HFFc6 (cell line): ENCODE results near the gene OPN1SW. TPM values are rescaled to one million over a fixed set of nuclear protein-coding genes. Genes with fewer than 3 reads are reported as not detected.

Source experiments
- DNase-seq: peaks from one replicate; pipeline ENCODE4 v3.0.0-alpha.2; 2018
- H3K27ac Mint-ChIP-seq: 2 replicates; pipeline ENCODE4 v1.8.0; 2020; ENCODE audit warnings: mild to moderate bottlenecking, mixed read lengths
- H3K27me3 Mint-ChIP-seq: 2 replicates; pipeline ENCODE4 v1.8.0; 2021; ENCODE audit warnings: mild to moderate bottlenecking, moderate library complexity, mixed read lengths; ENCODE audit not compliant: insufficient read depth
- H3K36me3 Mint-ChIP-seq: 2 replicates; pipeline ENCODE4 v1.8.0; 2021; ENCODE audit warnings: low read depth, mixed read lengths
- H3K4me1 Mint-ChIP-seq: 2 replicates; pipeline ENCODE4 v1.8.0; 2020; ENCODE audit warnings: low read depth, mixed read lengths
- H3K4me3 Mint-ChIP-seq: 2 replicates; pipeline ENCODE4 v1.8.0; 2020; ENCODE audit warnings: mild to moderate bottlenecking, moderate library complexity, mixed read lengths
- H3K9me3 Mint-ChIP-seq: 2 replicates; pipeline ENCODE4 v1.8.0; 2020; ENCODE audit warnings: mild to moderate bottlenecking, mixed read lengths
- total RNA-seq, 6 experiments: library from RNA; stranded (reverse); fragmentation: NEBNext Ultra II Directional; extraction: Animal tissue kit (Norgen Biotek cat#: 25700); gene quantifications; 2 replicates in 1 of 6; 3 replicates in 5 of 6; pipeline ENCODE4 v1.2.3, GENCODE V29; 2021
- TF ChIP-seq, protein P1 (sequence below): fragments of 200-600 bp; sonication (generic); IDR thresholded peaks from 2 replicates; pipeline ENCODE4 v1.5.0; 2021; ENCODE audit warnings: antibody characterized with exemption, mild to moderate bottlenecking

OPN1SW gene
- total RNA-seq, 6 experiments from 2014 or later: not detected

GRCh38 chr7:128800567-128800966 is 25.0 kb upstream of the OPN1SW start:
- no peak overlapping the region for H3K4me3 Mint-ChIP-seq
- H3K27me3 Mint-ChIP-seq: no peaks in the 10 kb centered on the region; the same call in 1 of the 2 replicates
- H3K4me1 Mint-ChIP-seq: peaks cover 20% of the 10 kb centered on the region
- DNase-seq: no peak
- H3K9me3 Mint-ChIP-seq: no peaks in the 10 kb centered on the region
- no peak overlapping the region for H3K27ac Mint-ChIP-seq
- H3K36me3 Mint-ChIP-seq: peaks cover 33% of the 10 kb centered on the region
- TF ChIP-seq, protein P1, sequence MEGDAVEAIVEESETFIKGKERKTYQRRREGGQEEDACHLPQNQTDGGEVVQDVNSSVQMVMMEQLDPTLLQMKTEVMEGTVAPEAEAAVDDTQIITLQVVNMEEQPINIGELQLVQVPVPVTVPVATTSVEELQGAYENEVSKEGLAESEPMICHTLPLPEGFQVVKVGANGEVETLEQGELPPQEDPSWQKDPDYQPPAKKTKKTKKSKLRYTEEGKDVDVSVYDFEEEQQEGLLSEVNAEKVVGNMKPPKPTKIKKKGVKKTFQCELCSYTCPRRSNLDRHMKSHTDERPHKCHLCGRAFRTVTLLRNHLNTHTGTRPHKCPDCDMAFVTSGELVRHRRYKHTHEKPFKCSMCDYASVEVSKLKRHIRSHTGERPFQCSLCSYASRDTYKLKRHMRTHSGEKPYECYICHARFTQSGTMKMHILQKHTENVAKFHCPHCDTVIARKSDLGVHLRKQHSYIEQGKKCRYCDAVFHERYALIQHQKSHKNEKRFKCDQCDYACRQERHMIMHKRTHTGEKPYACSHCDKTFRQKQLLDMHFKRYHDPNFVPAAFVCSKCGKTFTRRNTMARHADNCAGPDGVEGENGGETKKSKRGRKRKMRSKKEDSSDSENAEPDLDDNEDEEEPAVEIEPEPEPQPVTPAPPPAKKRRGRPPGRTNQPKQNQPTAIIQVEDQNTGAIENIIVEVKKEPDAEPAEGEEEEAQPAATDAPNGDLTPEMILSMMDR: no peak

DNA sequence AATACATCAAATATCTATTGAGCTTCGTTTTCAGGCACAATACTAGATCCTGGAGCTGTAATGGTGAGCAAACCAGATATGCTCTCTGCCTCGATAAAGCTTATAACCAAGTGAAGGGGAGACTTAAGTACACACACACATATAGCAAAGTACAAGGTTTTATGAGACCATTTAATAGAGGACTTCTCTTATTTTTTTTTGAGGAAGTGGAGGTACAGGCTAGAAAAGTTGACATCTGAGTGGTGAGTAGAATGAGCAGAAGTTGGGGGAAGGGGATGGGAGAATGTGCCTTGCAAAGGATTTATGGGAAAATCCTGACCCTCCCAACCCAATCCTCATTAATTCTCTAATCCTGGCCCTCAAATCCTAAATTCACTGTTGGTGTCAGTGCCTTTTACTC is 23.9 kb upstream of the OPN1SW start:
- Mint-ChIP-seq H3K9me3 (no peaks in the 10 kb centered on the region), H3K27ac (no peak overlapping the region), H3K27me3 (no peaks in the 10 kb centered on the region; the same call in 1 of the 2 replicates), H3K4me3 (no peak overlapping the region), H3K4me1 (peaks cover 27% of the 10 kb centered on the region), H3K36me3 (peaks cover 32% of the 10 kb centered on the region)
- no peak for DNase-seq
- TF ChIP-seq, protein P1: no peak

- TF ChIP-seq, protein P1: no peak
- peaks cover 37% of the 10 kb centered on the region for H3K4me1 Mint-ChIP-seq
- no peaks in the 10 kb centered on the region for H3K27me3 Mint-ChIP-seq
- peaks cover 29% of the 10 kb centered on the region for H3K36me3 Mint-ChIP-seq
- H3K27ac Mint-ChIP-seq: peak overlapping the region; percentile 82
- H3K9me3 Mint-ChIP-seq: no peaks in the 10 kb centered on the region
- peak; percentile 67 for DNase-seq
- peak overlapping the region; percentile 23; the same call in 1 of the 2 replicates for H3K4me3 Mint-ChIP-seq
Measured at GRCh38 chr7:128796327-128796726, 20.7 kb upstream of the OPN1SW start.

DNA sequence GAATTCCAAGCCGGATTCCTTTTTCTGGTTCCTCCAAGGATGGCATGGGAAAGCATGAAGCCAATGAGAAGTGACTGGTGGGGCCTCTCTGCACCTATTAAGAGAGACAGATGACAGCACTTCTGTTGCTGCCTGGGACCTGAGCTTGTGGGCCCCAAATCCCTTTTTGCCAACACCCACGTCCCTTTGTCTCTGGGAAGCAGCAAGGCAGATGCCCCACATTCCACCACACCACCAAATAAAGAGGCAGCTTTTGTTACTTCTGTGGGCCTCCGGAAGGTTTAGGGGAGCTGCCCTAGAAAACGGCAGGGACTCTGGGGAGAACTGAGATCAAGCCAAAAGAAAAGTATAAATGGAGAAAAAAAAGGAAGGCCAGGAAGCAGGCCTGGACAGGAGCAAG is 19.5 kb upstream of the OPN1SW start:
- no peak for DNase-seq
- H3K4me1 Mint-ChIP-seq: peaks cover 37% of the 10 kb centered on the region
- peaks cover 3% of the 10 kb centered on the region for H3K27me3 Mint-ChIP-seq
- no peak overlapping the region for H3K4me3 Mint-ChIP-seq
- TF ChIP-seq, protein P1: no peak
- H3K36me3 Mint-ChIP-seq: peaks cover 20% of the 10 kb centered on the region
- H3K9me3 Mint-ChIP-seq: no peaks in the 10 kb centered on the region
- no peak overlapping the region for H3K27ac Mint-ChIP-seq

DNA sequence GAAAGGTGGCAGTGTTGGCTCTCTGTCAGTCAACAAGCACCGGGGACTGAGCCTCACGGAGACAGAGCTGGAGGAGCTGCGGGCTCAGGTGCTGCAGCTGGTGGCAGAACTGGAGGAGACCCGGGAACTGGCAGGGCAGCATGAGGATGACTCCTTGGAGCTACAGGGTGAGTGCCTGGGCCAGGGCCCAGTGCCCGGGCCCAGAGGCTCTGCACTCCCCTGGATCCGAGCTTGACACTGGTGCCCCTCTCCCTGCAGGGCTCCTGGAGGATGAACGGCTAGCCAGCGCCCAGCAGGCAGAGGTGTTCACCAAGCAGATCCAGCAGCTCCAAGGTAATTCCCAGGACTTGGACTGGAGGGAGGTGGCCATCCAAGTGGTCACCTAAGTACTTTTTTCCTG is 18.8 kb upstream of the OPN1SW start:
- Mint-ChIP-seq H3K4me3 (no peak overlapping the region), H3K36me3 (peaks cover 20% of the 10 kb centered on the region), H3K27ac (no peak overlapping the region), H3K27me3 (peaks cover 4% of the 10 kb centered on the region), H3K9me3 (no peaks in the 10 kb centered on the region), H3K4me1 (peaks cover 37% of the 10 kb centered on the region)
- DNase-seq: no peak
- TF ChIP-seq, protein P1: no peak

GRCh38 chr7:128794020-128794419 is 18.4 kb upstream of the OPN1SW start:
- Mint-ChIP-seq H3K27me3 (peaks cover 4% of the 10 kb centered on the region), H3K27ac (no peak overlapping the region), H3K4me3 (no peak overlapping the region)

More at GRCh38 chr7:128794020-128794419, 18.4 kb upstream of the OPN1SW start:
- H3K9me3 Mint-ChIP-seq: no peaks in the 10 kb centered on the region
- peaks cover 37% of the 10 kb centered on the region for H3K4me1 Mint-ChIP-seq
- peaks cover 20% of the 10 kb centered on the region for H3K36me3 Mint-ChIP-seq
- no peak for DNase-seq
- TF ChIP-seq, protein P1: peak; percentile 18; the same call in 1 of the 2 replicates
